Transverse colon (tissue), 4 donors: ENCODE results near the gene PCNT. TPM values are rescaled to one million over a fixed set of nuclear protein-coding genes. Genes with fewer than 3 reads are reported as not detected.
"Not testable (repeated sequence)": the region's sequence is repeated elsewhere in the genome, so short reads cannot be mapped to it uniquely, and the experiment has no call there.

Experiments
- DNase-seq: peaks from one replicate; pipeline ENCODE4 v3.0.0-alpha.2; 2019
- H3K27ac ChIP-seq, 4 donors: fragments of 200-600 bp; sonication (generic); 2 replicates each; pipeline ENCODE4 v1.5.1; 2016 to 2018; ENCODE audit warnings: inconsistent platforms in 4 of 4
- H3K27me3 ChIP-seq: fragments of 200-600 bp; sonication (generic); 2 replicates; pipeline ENCODE4 v1.5.1; 2017; ENCODE audit warnings: inconsistent platforms
- H3K36me3 ChIP-seq, 4 donors: fragments of 200-600 bp; sonication (generic); 2 replicates each; pipeline ENCODE4 v1.5.1; 2017 to 2019; ENCODE audit warnings: inconsistent platforms in 4 of 4
- H3K4me1 ChIP-seq, 4 donors: fragments of 200-600 bp; sonication (generic); 2 replicates each; pipeline ENCODE4 v1.5.1; 2017 to 2020; ENCODE audit warnings: inconsistent platforms in 4 of 4
- H3K4me3 ChIP-seq, 4 donors: fragments of 200-600 bp; sonication (generic); 1 replicate in 1 of 4; 2 replicates in 3 of 4; pipeline versions ENCODE4 v1.5.1 to v1.6.1; 2017 to 2019; ENCODE audit warnings: inconsistent platforms in 4 of 4
- H3K9me3 ChIP-seq, 2 donors: fragments of 200-600 bp; sonication (generic); 2 replicates each; pipeline ENCODE4 v1.5.1; 2017 to 2019; ENCODE audit warnings: inconsistent platforms in 2 of 2
- EP300 ChIP-seq: sonication (generic); formaldehyde crosslinking; IDR thresholded peaks from one replicate; pipeline ENCODE4 v1.6.1; 2017; ENCODE audit warnings: antibody characterized with exemption, low read depth
- POLR2A ChIP-seq: fragments of 450-650 bp; IDR thresholded peaks from one replicate; pipeline ENCODE4 v1.6.1; 2016; ENCODE audit warnings: antibody characterized with exemption, mild to moderate bottlenecking, moderate library complexity
- POLR2AphosphoS5 ChIP-seq, 3 donors: sonication (generic); formaldehyde crosslinking; IDR thresholded peaks; one replicate each; pipeline ENCODE4 v1.6.1; 2016; ENCODE audit warnings: antibody characterized with exemption in 3 of 3
- WGBS, 2 donors: methylation state at CpG; one replicate each; pipeline ENCODE4 v1.1.5; 2018; ENCODE audit warnings: low coverage in 1 of 2; 5-methylcytosine and 5-hydroxymethylcytosine counted together
- in situ Hi-C, 4 donors: fragments of 200-750 bp; cut with MboI; loops; one replicate each; pipeline versions ENCODE4 v1.15.0 to v1.15.1; 2017; ENCODE audit warnings: low sequenced_read_pairs in 3 of 4, low pct_ligation_motif_present in 1 of 4, low pct_unique_long_range_greater_than_20kb in 1 of 4
- intact Hi-C: fragments of 100-400 bp; cut with DNase I; formaldehyde crosslinking; loops from one replicate; pipeline ENCODE4 v1.15.1; 2023; ENCODE audit warnings: low total_unique reads
- total RNA-seq, 4 donors: library from RNA; depleted of rRNA; stranded (reverse); fragments of >200 nt; gene quantifications; one replicate each; pipeline ENCODE4 v1.1.0, GENCODE V29; 2016
- TF ChIP-seq, protein P1 (sequence below), 5 experiments: fragments of 200-600 bp in 3 of 5; fragments of 450-650 bp in 2 of 5; sonication (generic) in 3 of 5; IDR thresholded peaks; 1 replicate in 2 of 5; 2 replicates in 3 of 5; pipeline ENCODE4 v1.5.1; 2016 to 2017; ENCODE audit warnings: antibody characterized with exemption in 5 of 5, inconsistent platforms in 3 of 5, mild to moderate bottlenecking in 2 of 5, moderate library complexity in 1 of 5

PCNT gene
- total RNA-seq, 4 donors from 2014 or later, result 27.6 to 171 (median 63.4) TPM

DNA sequence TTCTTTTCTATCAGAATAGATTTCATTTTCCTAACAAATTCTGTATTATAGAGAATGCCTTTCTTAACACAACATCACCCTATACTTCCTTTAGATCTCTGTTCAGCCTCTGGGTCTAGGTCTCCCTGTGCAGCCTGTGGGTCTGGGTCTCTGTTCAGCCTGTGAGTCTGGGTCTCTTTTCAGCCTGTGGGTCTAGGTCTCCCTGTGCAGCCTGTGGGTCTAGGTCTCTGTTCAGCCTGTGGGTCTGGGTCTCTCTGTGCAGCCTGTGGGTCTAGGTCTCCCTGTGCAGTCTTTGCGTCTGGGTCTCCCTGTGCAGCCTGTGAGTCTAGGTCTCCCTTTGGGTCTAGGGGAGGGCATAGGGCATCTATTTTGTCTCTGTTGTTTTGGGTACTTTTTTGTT, 75.2 kb downstream of the PCNT start:
- in situ Hi-C loops, result no loop called here
- TF ChIP-seq POLR2A, result no peak
- TF ChIP-seq, protein P1, sequence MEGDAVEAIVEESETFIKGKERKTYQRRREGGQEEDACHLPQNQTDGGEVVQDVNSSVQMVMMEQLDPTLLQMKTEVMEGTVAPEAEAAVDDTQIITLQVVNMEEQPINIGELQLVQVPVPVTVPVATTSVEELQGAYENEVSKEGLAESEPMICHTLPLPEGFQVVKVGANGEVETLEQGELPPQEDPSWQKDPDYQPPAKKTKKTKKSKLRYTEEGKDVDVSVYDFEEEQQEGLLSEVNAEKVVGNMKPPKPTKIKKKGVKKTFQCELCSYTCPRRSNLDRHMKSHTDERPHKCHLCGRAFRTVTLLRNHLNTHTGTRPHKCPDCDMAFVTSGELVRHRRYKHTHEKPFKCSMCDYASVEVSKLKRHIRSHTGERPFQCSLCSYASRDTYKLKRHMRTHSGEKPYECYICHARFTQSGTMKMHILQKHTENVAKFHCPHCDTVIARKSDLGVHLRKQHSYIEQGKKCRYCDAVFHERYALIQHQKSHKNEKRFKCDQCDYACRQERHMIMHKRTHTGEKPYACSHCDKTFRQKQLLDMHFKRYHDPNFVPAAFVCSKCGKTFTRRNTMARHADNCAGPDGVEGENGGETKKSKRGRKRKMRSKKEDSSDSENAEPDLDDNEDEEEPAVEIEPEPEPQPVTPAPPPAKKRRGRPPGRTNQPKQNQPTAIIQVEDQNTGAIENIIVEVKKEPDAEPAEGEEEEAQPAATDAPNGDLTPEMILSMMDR (IDR thresholded peaks at IDR 0.05), result no peak
- no peak for TF ChIP-seq POLR2AphosphoS5 (IDR thresholded peaks at IDR 0.05)
- TF ChIP-seq EP300, result no peak
- Histone ChIP-seq H3K4me3 (no peak overlapping the region), H3K4me1 (no peaks in the 10 kb centered on the region), H3K27ac (no peak overlapping the region), H3K36me3 (peaks cover 0 to 30% (median 14%) of the 10 kb centered on the region in 4 donors), H3K9me3 (no peaks in the 10 kb centered on the region), H3K27me3 (no peaks in the 10 kb centered on the region)
- 80 to 100% methylated on average over 1 of the region's 1 CpG for WGBS, 2 donors
- DNase-seq, result no peak
- intact Hi-C loops, result no loop called here

DNA sequence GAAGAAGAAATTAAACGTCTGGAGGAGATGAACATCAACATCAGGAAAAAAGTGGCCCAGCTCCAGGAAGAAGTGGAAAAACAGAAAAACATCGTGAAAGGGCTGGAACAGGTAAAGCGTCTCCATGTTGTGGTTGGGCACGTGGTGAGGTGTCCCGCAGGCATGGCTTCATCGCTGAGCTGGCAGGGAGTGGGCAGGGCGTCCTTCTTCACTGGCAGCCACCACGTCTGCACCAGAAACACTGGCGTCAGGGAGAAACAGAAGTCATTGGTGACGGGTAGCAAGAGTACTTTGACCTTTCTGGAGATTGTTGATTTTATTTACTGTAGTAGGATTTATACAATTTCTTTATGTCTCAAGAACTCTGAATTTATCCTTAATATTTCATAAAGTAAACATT, 75.7 kb downstream of the PCNT start:
- Histone ChIP-seq H3K27ac (no peak overlapping the region), H3K4me3 (no peak overlapping the region), H3K9me3 (no peaks in the 10 kb centered on the region), H3K36me3 (peaks cover 0 to 30% (median 14%) of the 10 kb centered on the region in 4 donors), H3K27me3 (no peaks in the 10 kb centered on the region), H3K4me1 (no peaks in the 10 kb centered on the region)
- DNase-seq, result no peak
- 67 to 73% methylated on average over 10 of the region's 10 CpGs for WGBS, 2 donors
- intact Hi-C loops (no loop called here), in situ Hi-C loops (no loop called here)
- TF ChIP-seq POLR2AphosphoS5 (IDR thresholded peaks at IDR 0.05) (no peak), POLR2A (no peak)
- TF ChIP-seq, protein P1 (IDR thresholded peaks at IDR 0.05), result no peak

DNA sequence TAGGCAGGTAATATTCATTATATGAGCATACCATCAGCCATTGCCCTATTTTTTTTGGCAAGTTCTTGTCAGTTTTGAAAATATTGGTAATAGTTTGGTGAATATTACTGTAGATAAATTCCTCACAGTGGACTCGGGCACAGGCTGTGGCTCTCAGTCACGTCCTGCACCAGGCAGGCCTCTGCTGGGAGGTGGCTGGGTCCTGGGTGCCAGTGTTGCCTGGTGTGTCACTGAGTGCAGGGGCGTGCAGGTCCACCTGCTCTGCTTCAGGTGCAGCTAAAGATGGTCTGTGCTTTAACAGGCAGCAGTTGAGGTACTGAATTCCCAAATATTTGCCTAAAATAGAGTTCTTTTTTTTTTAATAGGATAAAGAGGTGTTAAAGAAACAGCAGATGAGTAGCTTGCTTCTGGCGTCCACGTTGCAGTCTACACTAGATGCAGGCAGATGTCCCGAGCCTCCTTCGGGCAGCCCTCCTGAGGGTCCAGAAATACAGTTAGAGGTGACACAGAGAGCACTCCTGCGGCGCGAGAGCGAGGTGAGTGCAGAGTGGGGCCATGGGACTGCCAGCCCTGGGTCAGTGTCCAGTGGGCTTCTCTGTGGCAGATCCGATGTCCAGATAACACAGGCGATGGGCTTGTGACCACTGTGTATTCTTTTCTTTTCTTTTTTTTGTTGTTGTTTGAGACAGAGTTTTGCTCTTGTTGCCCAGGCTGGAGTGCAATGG, 77.4 kb downstream of the PCNT start:
- H3K9me3 ChIP-seq, result no peaks in the 10 kb centered on the region
- no peak overlapping the region for H3K27ac ChIP-seq
- H3K27me3 ChIP-seq, result no peaks in the 10 kb centered on the region
- H3K4me1 ChIP-seq, result no peaks in the 10 kb centered on the region
- no peak for DNase-seq
- in situ Hi-C loops (no loop called here), intact Hi-C loops (no loop called here)
- H3K4me3 ChIP-seq, result no peak overlapping the region
- peaks cover 0 to 28% (median 12%) of the 10 kb centered on the region in 4 donors for H3K36me3 ChIP-seq
- WGBS, 2 donors, result 80 to 95% methylated on average over 1 to 13 of the region's 13 CpGs
- TF ChIP-seq EP300, result no peak
- TF ChIP-seq POLR2A, result no peak
- TF ChIP-seq POLR2AphosphoS5 (IDR thresholded peaks at IDR 0.05), result no peak
- TF ChIP-seq, protein P1 (IDR thresholded peaks at IDR 0.05), result no peak

DNA sequence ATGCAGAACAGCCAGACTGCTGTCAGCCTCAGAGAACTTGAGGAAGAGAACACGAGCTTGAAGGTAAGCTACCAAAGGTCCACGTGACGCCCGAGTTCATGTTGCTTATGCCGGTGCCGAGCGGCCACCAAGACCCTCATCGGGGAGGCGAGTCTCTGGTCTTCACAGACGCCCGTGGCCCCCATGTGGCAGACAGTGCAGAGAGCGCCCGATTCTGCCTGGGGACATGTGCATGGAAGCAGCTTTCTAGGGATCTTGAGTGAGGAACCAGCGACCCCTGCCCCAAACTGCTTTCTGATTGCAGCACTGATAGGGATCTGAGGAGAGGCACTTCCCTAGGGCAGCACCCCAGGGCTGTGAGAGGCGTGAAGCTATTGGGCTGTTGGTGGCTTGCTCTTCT, 78.5 kb downstream of the PCNT start:
- no peaks in the 10 kb centered on the region for H3K27me3 ChIP-seq
- TF ChIP-seq POLR2A (no peak), EP300 (no peak), POLR2AphosphoS5 (IDR thresholded peaks at IDR 0.05) (no peak)
- TF ChIP-seq, protein P1 (IDR thresholded peaks at IDR 0.05), result no peak
- peaks cover 0 to 25% (median 11%) of the 10 kb centered on the region in 4 donors for H3K36me3 ChIP-seq
- WGBS, 2 donors, result 92 to 100% methylated on average over 4 to 15 of the region's 15 CpGs
- H3K9me3 ChIP-seq, result no peaks in the 10 kb centered on the region
- in situ Hi-C loops (no loop called here), intact Hi-C loops (no loop called here)
- H3K4me1 ChIP-seq, result no peaks in the 10 kb centered on the region
- no peak overlapping the region for H3K27ac ChIP-seq
- H3K4me3 ChIP-seq, result no peak overlapping the region
- DNase-seq, result no peak

DNA sequence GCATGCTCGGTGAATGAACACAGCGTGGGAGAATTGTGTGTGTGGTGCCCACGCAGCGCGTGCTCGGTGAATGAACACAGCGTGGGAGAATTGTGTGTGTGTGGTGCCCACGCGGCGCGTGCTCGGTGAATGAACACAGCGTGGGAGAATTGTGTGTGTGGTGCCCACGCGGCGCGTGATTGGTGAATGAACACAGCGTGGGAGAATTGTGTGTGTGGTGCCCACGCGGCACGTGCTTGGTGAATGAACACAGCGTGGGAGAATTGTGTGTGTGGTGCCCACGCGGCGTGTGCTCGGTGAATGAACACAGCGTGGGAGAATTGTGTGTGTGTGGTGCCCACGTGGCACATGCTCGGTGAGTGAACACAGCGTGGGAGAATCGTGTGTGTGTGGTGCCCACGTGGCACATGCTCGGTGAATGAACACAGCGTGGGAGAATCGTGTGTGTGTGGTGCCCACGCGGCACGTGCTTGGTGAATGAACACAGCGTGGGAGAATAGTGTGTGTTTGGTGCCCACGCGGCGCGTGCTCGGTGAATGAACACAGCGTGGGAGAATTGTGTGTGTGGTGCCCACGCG, 79.4 kb downstream of the PCNT start:
- intact Hi-C loops, H3K4me1 ChIP-seq, H3K4me3 ChIP-seq, H3K27me3 ChIP-seq, in situ Hi-C loops, DNase-seq, H3K9me3 ChIP-seq, H3K27ac ChIP-seq: not testable (repeated sequence)
- 96 to 98% methylated on average over 13 to 47 of the region's 47 CpGs for WGBS, 2 donors
- peaks cover 0 to 16% (median 6%) of the 10 kb centered on the region in 4 donors for H3K36me3 ChIP-seq
